Peyer's patch (tissue), 4 donors: ENCODE data around the gene CYFIP1.

Experiments
- CTCF ChIP-seq, 6 experiments: fragments of 450-650 bp in 4 of 6; fragments of 200-600 bp in 2 of 6; sonication (generic) in 1 of 6; IDR thresholded peaks; one replicate each; pipeline ENCODE4 v1.5.1; 2017 to 2019; ENCODE audit warnings: antibody characterized with exemption in 6 of 6, mild to moderate bottlenecking in 3 of 6, moderate library complexity in 1 of 6
- POLR2A ChIP-seq, 2 donors: fragments of 450-650 bp; IDR thresholded peaks; one replicate each; pipeline ENCODE4 v1.5.1; 2017; ENCODE audit warnings: antibody characterized with exemption in 2 of 2, mild to moderate bottlenecking in 2 of 2, moderate library complexity in 2 of 2

GRCh38 chr15:22887157-22887951 lies 92.8 kb downstream of the CYFIP1 start:
- TF ChIP-seq CTCF (IDR thresholded peaks at IDR 0.05), result no peak
- no peak for TF ChIP-seq POLR2A (IDR thresholded peaks at IDR 0.05)
